A549 (cell line): ENCODE results near the gene NPTXR. TPM values are rescaled to one million over a fixed set of nuclear protein-coding genes. Genes with fewer than 3 reads are reported as not detected.
A peak's percentile ranks its signal among the peaks of the same experiment; 100 is the strongest.

ENCODE experiments used
- ATAC-seq, 2 experiments: fragments of 200-7000 bp in 1 of 2; fragments of >200 bp in 1 of 2; cut with Nextera tagmentation in 1 of 2; cut with Tn5 transposase in 1 of 2; 3 replicates each; pipeline versions ENCODE4 v1.8.0 to v1.9.1; 2018 to 2020; ENCODE audit warnings: mild to moderate bottlenecking in 1 of 2, moderate library complexity in 1 of 2
- CTCF ChIA-PET: fragments of 300-600 bp; sonication (Branson Sonifier 250); formaldehyde crosslinking; extraction: SDS; loops from one replicate; lab custom pipeline; 2021; ENCODE audit warnings: antibody characterized with exemption, inconsistent platforms; lab: Yijun Ruan, JAX
- POLR2A ChIA-PET: fragments of 350-600 bp; formaldehyde crosslinking; extraction: SDS; loops from one replicate; lab custom pipeline; 2021; ENCODE audit warnings: antibody characterized with exemption, inconsistent platforms; lab: Yijun Ruan, JAX
- DNase-seq, 2 experiments: peaks; one replicate each; pipeline versions ENCODE4 v3.0.0 to v3.0.0-alpha.2; 2011 to 2016; ENCODE audit warnings: low read depth in 1 of 2, low spot score in 1 of 2
- FAIRE-seq: peaks from 2 replicates; lab custom pipeline; 2011; peaks lifted over from hg19 to GRCh38; lab: Jason Lieb, UNC
- H3K27ac ChIP-seq, 2 experiments: fragments of >200 bp; sonication (Bioruptor Twin); formaldehyde crosslinking; 3 replicates each; pipeline ENCODE4 v1.5.1; 2016 to 2017
- H3K4me1 ChIP-seq: fragments of >200 bp; sonication (Bioruptor Twin); formaldehyde crosslinking; 3 replicates; pipeline ENCODE4 v1.6.1; 2016
- H3K4me2 ChIP-seq: fragments of >200 bp; sonication (Bioruptor Twin); formaldehyde crosslinking; 3 replicates; pipeline ENCODE4 v1.6.1; 2016
- H3K4me3 ChIP-seq: fragments of >200 bp; sonication (Bioruptor Twin); formaldehyde crosslinking; 3 replicates; pipeline ENCODE4 v1.5.1; 2016
- H3K9me3 ChIP-seq: fragments of >200 bp; sonication (Bioruptor Twin); formaldehyde crosslinking; 3 replicates; pipeline ENCODE4 v1.6.1; 2016
- CHD2 ChIP-seq: fragments of 150-350 bp; IDR thresholded peaks from 2 replicates; pipeline ENCODE4 v1.6.1; 2014; ENCODE audit warnings: low read length; ENCODE audit not compliant: partially characterized antibody
- CTCF ChIP-seq: fragments of >200 bp; sonication (Bioruptor Twin); formaldehyde crosslinking; IDR thresholded peaks from 3 replicates; pipeline ENCODE4 v1.5.1; 2016
- EHF ChIP-seq: fragments of 250-450 bp; sonication (Bioruptor Pico); IDR thresholded peaks from 2 replicates; pipeline ENCODE4 v1.5.0; 2020; ENCODE audit warnings: mild to moderate bottlenecking
- EHMT2 ChIP-seq: fragments of 200-600 bp; sonication (generic); IDR thresholded peaks from 2 replicates; pipeline ENCODE4 v1.6.1; 2016; ENCODE audit warnings: antibody characterized with exemption, low read depth, mild to moderate bottlenecking, moderate library complexity
- EP300 ChIP-seq, 2 experiments: fragments of >200 bp; sonication (Bioruptor Twin); formaldehyde crosslinking; IDR thresholded peaks; 2 replicates in 1 of 2; 3 replicates in 1 of 2; pipeline ENCODE4 v1.6.1; 2016 to 2017
- ESRRA ChIP-seq: fragments of 150-350 bp; IDR thresholded peaks from 2 replicates; pipeline ENCODE4 v1.6.1; 2014; ENCODE audit warnings: mild to moderate bottlenecking, low read length, borderline replicate concordance
- FOSB ChIP-seq: fragments of 250-450 bp; sonication (Bioruptor Pico); IDR thresholded peaks from 2 replicates; pipeline ENCODE4 v1.5.0; 2020; ENCODE audit warnings: mild to moderate bottlenecking, moderate library complexity
- FOSL2 ChIP-seq, 2 experiments: fragments of 450-650 bp in 1 of 2; fragments of >200 bp in 1 of 2; sonication (Bioruptor Twin) in 1 of 2; formaldehyde crosslinking; IDR thresholded peaks; 2 replicates each; pipeline versions ENCODE4 v1.5.0 to v1.6.1; 2016 to 2020; ENCODE audit warnings: mild to moderate bottlenecking in 1 of 2, moderate library complexity in 1 of 2
- GATA3 ChIP-seq: IDR thresholded peaks from 2 replicates; pipeline ENCODE4 v1.6.1; 2012; ENCODE audit warnings: borderline replicate concordance
- HDAC2 ChIP-seq: fragments of 200-600 bp; sonication (generic); IDR thresholded peaks from 2 replicates; pipeline ENCODE4 v1.6.1; 2016
- HEYL ChIP-seq: fragments of 250-450 bp; sonication (Bioruptor Pico); IDR thresholded peaks from 2 replicates; pipeline ENCODE4 v1.8.0; 2021; ENCODE audit warnings: mild to moderate bottlenecking, moderate library complexity
- HOXA7 ChIP-seq: fragments of 250-450 bp; sonication (Bioruptor Pico); IDR thresholded peaks from 2 replicates; pipeline ENCODE4 v1.5.0; 2020; ENCODE audit warnings: mild to moderate bottlenecking, moderate library complexity
- JUNB ChIP-seq: fragments of >200 bp; sonication (Bioruptor Twin); formaldehyde crosslinking; IDR thresholded peaks from 2 replicates; pipeline ENCODE4 v1.6.1; 2016
- NPAS2 ChIP-seq: fragments of 250-450 bp; sonication (Bioruptor Pico); IDR thresholded peaks from 2 replicates; pipeline ENCODE4 v1.8.0; 2022; ENCODE audit warnings: mild to moderate bottlenecking, moderate library complexity, borderline replicate concordance
- REST ChIP-seq: fragments of 200-600 bp; sonication (generic); IDR thresholded peaks from 2 replicates; pipeline ENCODE4 v1.6.1; 2016; ENCODE audit warnings: antibody characterized with exemption, mild to moderate bottlenecking, moderate library complexity
- RNF2 ChIP-seq: fragments of 200-600 bp; sonication (generic); IDR thresholded peaks from 2 replicates; pipeline ENCODE4 v1.6.1; 2016; ENCODE audit warnings: low read depth, mild to moderate bottlenecking, antibody characterized with exemption, moderate library complexity, borderline replicate concordance
- SMC3 ChIP-seq: fragments of >200 bp; sonication (Bioruptor Twin); formaldehyde crosslinking; IDR thresholded peaks from 3 replicates; pipeline ENCODE4 v1.6.1; 2018; ENCODE audit warnings: inconsistent platforms
- ZNF302 ChIP-seq: fragments of 250-450 bp; sonication (Bioruptor Pico); IDR thresholded peaks from 2 replicates; pipeline ENCODE4 v1.9.0; 2021; ENCODE audit warnings: inconsistent platforms, mild to moderate bottlenecking, moderate library complexity
- WGBS: methylation state at CpG from one replicate; pipeline ENCODE4 v1.1.6; 2017; ENCODE audit errors: missing lambda C conversion rate; 5-methylcytosine and 5-hydroxymethylcytosine counted together
- polyA plus RNA-seq, 4 experiments: library from polyadenylated mRNA; depleted of rRNA in 3 of 4; stranded (reverse); fragments of >200 nt; fragmentation: RNase III in 1 of 4; extraction: RNeasy Plus Mini Kit Qiagen cat#74134 plus additional on column Dnase treatment in 1 of 4; gene quantifications; 2 replicates in 3 of 4; 3 replicates in 1 of 4; pipeline ENCODE4 v1.2.3, GENCODE V29; 2011 to 2017
- TF ChIP-seq, protein P1 (sequence below): IDR thresholded peaks from 2 replicates; pipeline ENCODE4 v1.6.1; 2012
- TF ChIP-seq, protein P2 (sequence below): IDR thresholded peaks from 2 replicates; pipeline ENCODE4 v1.6.1; 2012

The NPTXR gene
- polyA plus RNA-seq, 2 of the 4 experiments (the other 2 are of a cell fraction), result 3.3 to 15.3 TPM

DNA sequence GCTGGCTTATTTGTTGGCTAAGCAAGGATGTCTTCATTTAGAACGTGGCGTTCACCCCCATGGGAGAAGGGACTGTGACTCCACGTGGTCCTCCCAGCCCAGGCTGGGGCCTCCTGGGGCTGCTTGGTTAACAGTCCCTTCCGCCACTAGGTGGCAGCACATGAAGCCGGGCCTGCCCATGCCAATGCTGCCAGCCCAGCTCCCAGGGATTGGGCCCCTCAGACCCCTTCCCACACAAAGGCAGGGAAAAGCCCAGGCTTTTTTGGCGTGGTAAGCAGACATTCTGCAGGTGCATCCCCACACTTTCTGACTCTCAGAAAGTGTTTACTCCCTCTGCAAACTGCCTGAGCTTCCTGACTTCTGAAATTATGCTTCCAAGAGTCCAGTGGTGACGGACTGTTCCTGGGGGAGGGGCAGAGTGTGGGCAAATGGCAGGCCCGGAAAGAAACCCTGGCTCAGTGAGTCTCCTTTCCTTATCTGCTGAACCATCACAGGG lies 25.1 kb upstream of the NPTXR start (continued):
- TF ChIP-seq CTCF, result peak; percentile 78

DNA sequence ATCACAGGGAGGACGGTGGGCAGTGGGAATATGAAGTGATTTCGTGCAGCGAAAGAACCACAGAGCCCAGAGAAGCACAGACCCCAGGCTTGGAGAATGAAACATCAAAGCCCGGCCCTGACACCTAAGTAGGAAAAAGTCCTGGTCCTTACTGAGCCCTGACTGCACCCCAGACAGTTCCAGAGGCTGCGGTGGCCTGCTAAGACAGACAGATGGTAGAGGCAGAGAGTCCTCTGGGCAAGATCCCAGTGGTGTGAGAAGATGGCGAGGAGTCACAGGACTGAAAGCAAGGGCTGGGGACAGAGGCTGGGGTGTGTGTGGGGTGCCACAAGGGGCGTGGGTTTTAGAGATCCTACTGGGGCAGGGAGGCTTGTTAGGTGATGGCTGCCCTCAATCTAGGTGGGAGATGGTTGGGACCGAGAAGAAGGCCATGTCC lies 24.5 kb upstream of the NPTXR start:
- no peak for FAIRE-seq
- Histone ChIP-seq H3K4me2 (no peak overlapping the region), H3K4me3 (no peak overlapping the region), H3K9me3 (no peaks in the 10 kb centered on the region), H3K27ac (peak overlapping the region in 1 of 2 experiments; percentile 54; a peak in 3 of 6 replicates), H3K4me1 (peaks cover 20% of the 10 kb centered on the region)
- ATAC-seq, result no peak
- no peak for DNase-seq
- ChIA-PET POLR2A (interaction anchor here (0.6 to 1.1 kb wide), 4 partner anchors 25 to 345 kb away, joined by 3 to 8 read pairs (median 3); partner anchors contain the start of gene NPTXR), CTCF (interaction anchor here (0.6 to 9.2 kb wide), 30 partner anchors 9 to 451 kb away, joined by 3 to 112 read pairs (median 8); partner anchors contain the start of genes APOBEC3B and NPTXR)
- WGBS, result 78% methylated on average over 8 of the region's 8 CpGs
- TF ChIP-seq EHMT2 (no peak), EHF (CRISPR knock-in tag) (no peak)
- TF ChIP-seq, protein P1, sequence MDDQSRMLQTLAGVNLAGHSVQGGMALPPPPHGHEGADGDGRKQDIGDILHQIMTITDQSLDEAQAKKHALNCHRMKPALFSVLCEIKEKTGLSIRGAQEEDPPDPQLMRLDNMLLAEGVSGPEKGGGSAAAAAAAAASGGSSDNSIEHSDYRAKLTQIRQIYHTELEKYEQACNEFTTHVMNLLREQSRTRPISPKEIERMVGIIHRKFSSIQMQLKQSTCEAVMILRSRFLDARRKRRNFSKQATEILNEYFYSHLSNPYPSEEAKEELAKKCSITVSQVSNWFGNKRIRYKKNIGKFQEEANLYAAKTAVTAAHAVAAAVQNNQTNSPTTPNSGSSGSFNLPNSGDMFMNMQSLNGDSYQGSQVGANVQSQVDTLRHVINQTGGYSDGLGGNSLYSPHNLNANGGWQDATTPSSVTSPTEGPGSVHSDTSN, result no peak
- TF ChIP-seq, all 56 proteins: peak for 0

DNA sequence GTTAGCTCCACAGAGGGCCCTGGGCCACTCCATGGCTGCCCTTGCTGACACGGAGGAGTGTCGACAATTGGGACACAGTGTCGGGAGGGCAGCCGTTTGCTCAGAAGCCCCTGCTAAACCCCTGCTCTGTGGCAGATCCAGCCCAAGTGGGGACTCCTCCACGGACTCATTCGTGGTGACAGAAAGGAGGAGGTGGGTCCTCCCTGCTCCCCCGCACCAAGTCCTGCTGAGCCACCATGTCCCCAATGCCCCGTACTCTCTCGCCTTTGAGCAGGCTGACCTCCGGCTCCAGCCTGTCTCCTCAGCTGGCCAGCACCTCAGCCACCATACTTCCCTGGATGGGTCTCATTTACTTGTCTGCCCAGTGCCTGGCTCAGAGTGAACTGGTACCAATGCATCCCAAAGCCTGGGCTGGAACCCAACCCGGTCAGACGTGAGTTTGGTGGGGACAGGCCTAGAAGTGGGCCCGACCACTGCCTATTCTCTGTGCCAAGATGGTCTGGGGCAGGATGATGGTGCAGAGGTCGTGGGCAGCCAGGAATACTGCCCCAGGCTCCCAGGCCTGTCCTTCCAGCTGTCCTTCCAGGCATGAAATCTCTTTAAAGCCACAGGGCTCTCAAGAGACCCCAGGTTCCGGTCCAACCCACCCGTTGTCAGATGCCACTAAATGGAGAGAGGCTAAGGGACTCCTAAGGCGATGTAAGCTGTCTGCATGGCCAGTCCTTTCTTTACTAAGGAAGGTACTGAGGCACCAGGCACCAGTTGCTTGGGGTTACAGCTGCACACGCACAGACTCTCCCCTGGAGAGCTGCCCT lies 23.9 kb upstream of the NPTXR start:
- POLR2A ChIA-PET, result interaction anchor here (0.6 kb wide), 1 partner anchor 346 kb away, joined by 8 read pairs; no protein-coding TSS in a partner anchor
- no peak for TF ChIP-seq NPAS2
- TF ChIP-seq, protein P1, result no peak
- no peak for TF ChIP-seq FOSB (CRISPR knock-in tag)
- no peak for TF ChIP-seq ZNF302 (CRISPR knock-in tag)
- no peak for TF ChIP-seq HOXA7 (CRISPR knock-in tag)
- TF ChIP-seq ESRRA, result no peak
- TF ChIP-seq HEYL (CRISPR knock-in tag), result no peak
- TF ChIP-seq, protein P2, sequence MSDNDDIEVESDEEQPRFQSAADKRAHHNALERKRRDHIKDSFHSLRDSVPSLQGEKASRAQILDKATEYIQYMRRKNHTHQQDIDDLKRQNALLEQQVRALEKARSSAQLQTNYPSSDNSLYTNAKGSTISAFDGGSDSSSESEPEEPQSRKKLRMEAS, result no peak
- TF ChIP-seq, all 56 proteins: peak for 0
- Histone ChIP-seq H3K27ac (no peak overlapping the region), H3K4me1 (peaks cover 17% of the 10 kb centered on the region; the same call in 2 of the 3 replicates), H3K4me2 (no peak overlapping the region), H3K9me3 (no peaks in the 10 kb centered on the region), H3K4me3 (no peak overlapping the region)
- no peak for ATAC-seq
- CTCF ChIA-PET, result interaction anchor here (0.6 to 9.2 kb wide), 8 partner anchors 11 to 255 kb away, joined by 3 to 112 read pairs (median 6); no protein-coding TSS in a partner anchor
- 94% methylated on average over 17 of the region's 18 CpGs for WGBS
- FAIRE-seq, result no peak
- no peak for DNase-seq

- Histone ChIP-seq H3K9me3 (no peaks in the 10 kb centered on the region), H3K4me2 (no peak overlapping the region), H3K27ac (no peak overlapping the region), H3K4me3 (no peak overlapping the region), H3K4me1 (peaks cover 17% of the 10 kb centered on the region; the same call in 2 of the 3 replicates)
- POLR2A ChIA-PET, result no interaction called here
- WGBS, result 90% methylated on average over 5 of the region's 13 CpGs
- no peak for DNase-seq
- FAIRE-seq, result no peak
- CTCF ChIA-PET, result interaction anchor here (1.2 to 9.2 kb wide), 3 partner anchors 13 to 136 kb away, joined by 4 to 112 read pairs (median 64); no protein-coding TSS in a partner anchor
- no peak for ATAC-seq
- no peak for TF ChIP-seq HDAC2
- no peak for TF ChIP-seq SMC3
- TF ChIP-seq CHD2, result no peak
- no peak for TF ChIP-seq JUNB
- TF ChIP-seq FOSL2 (IDR thresholded peaks at IDR 0.05), result no peak
- TF ChIP-seq FOSL2 (CRISPR knock-in tag; IDR thresholded peaks at IDR 0.05), result no peak
- no peak for TF ChIP-seq GATA3
- no peak for TF ChIP-seq RNF2
- no peak for TF ChIP-seq EP300 (IDR thresholded peaks at IDR 0.05)
- no peak for TF ChIP-seq REST
- TF ChIP-seq HOXA7 (CRISPR knock-in tag), result no peak
- no peak for TF ChIP-seq ZNF302 (CRISPR knock-in tag)
Observed at GRCh38 chr22:38867124-38867455, 23.3 kb upstream of the NPTXR start.
